Measurements from ENCODE around the gene KRTAP6-3. TPM values are rescaled to one million over a fixed set of nuclear protein-coding genes. Genes with fewer than 3 reads are reported as not detected.

KRTAP6-3 gene
- total RNA-seq, 3 donors from 2014 or later, result not detected

- Histone ChIP-seq H3K4me1 (no peaks in the 10 kb centered on the region), H3K27me3 (no peaks in the 10 kb centered on the region), H3K36me3 (no peaks in the 10 kb centered on the region), H3K9me3 (no peaks in the 10 kb centered on the region), H3K4me3 (no peak overlapping the region), H3K27ac (no peak overlapping the region)
- DNase-seq (ENCODE audit: low spot score in 2 of 2), result no peak
- TF ChIP-seq POLR2AphosphoS5 (IDR thresholded peaks at IDR 0.05) (no peak), POLR2A (IDR thresholded peaks at IDR 0.05) (no peak), CTCF (IDR thresholded peaks at IDR 0.05) (no peak)
- intact Hi-C loops (cut with DNase I; ENCODE audit: low total_unique reads), result loop anchor here (5.0 kb wide), 1 partner anchor 680 kb away; no protein-coding TSS in a partner anchor
Measured at GRCh38 chr21:30612132-30612531, 19.9 kb downstream of the KRTAP6-3 start.

GRCh38 chr21:30613836-30614235 lies 21.6 kb downstream of the KRTAP6-3 start, which contains the start of gene KRTAP6-1:
Gene KRTAP6-1 (minus strand): TSS chr21:30613930. CDS start chr21:30613904, 26 bp downstream.
- Histone ChIP-seq H3K4me3 (no peak within 1 kb of the TSS), H3K9me3 (no peaks in the 10 kb centered on the region), H3K4me1 (no peaks in the 10 kb centered on the region), H3K27me3 (no peaks in the 10 kb centered on the region), H3K36me3 (no peaks in the 10 kb centered on the region), H3K27ac (no peak within 1 kb of the TSS)
- TF ChIP-seq CTCF (IDR thresholded peaks at IDR 0.05), result no peak
- no peak for TF ChIP-seq POLR2AphosphoS5 (IDR thresholded peaks at IDR 0.05)
- TF ChIP-seq POLR2A (IDR thresholded peaks at IDR 0.05), result no peak
- DNase-seq (ENCODE audit: low spot score in 2 of 2), result no peak
- intact Hi-C loops (cut with DNase I; ENCODE audit: low total_unique reads), result loop anchor here (5.0 kb wide), 1 partner anchor 682 kb away; no protein-coding TSS in a partner anchor

DNA sequence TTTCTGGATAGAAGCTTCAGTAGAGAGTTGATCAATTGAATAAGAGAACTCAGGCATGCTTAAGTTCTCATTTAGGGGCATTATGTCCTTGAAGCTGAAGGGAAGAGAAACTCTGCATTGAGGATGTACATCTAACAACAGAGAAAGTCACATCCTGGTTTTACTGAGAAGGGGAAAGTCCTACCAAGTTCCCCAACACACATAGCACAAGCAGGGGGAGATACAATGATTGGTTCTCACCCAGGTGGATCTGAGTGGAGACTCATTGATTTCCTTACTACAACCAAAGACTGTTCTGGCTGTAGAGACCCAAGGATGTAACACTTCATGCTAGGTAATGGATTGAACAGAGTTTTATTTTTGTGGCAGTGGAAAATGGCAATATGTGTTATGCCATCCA lies 23.0 kb downstream of the KRTAP6-3 start:
- H3K27ac ChIP-seq, result no peak overlapping the region
- intact Hi-C loops (cut with DNase I; ENCODE audit: low total_unique reads), result no loop called here
- no peaks in the 10 kb centered on the region for H3K27me3 ChIP-seq
- no peaks in the 10 kb centered on the region for H3K4me1 ChIP-seq
- H3K9me3 ChIP-seq, result no peaks in the 10 kb centered on the region
- TF ChIP-seq POLR2AphosphoS5 (IDR thresholded peaks at IDR 0.05) (no peak), CTCF (IDR thresholded peaks at IDR 0.05) (no peak), POLR2A (IDR thresholded peaks at IDR 0.05) (no peak)
- no peak for DNase-seq (ENCODE audit: low spot score in 2 of 2)
- H3K4me3 ChIP-seq, result no peak overlapping the region
- H3K36me3 ChIP-seq, result no peaks in the 10 kb centered on the region

DNA sequence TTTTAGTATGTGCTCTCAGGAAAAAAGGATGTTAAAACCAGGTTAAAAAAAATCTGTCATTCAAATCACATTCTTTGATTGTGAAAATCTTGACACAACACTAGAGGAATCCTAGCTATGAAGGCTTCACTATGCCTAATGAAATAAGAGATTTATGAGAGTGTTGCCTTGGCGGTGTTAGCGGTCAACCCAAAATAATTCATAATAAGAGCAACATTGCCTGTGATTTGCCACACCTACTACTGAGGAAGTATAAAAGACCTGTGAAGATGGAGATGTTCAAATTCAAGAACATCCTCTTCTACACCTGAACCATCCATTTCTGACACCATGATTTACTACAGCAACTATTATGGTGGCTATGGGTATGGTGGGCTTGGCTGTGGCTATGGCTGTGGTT lies 23.9 kb downstream of the KRTAP6-3 start, which contains the start of gene KRTAP20-1:
TSS of gene KRTAP20-1 (plus strand) at position 301 of the 400 bp plus-strand sequence. CDS start at position 331, 30 bp downstream.
- Histone ChIP-seq H3K27ac (no peak within 1 kb of the TSS), H3K4me3 (no peak within 1 kb of the TSS), H3K36me3 (no peaks in the 10 kb centered on the region), H3K27me3 (no peaks in the 10 kb centered on the region), H3K9me3 (no peaks in the 10 kb centered on the region), H3K4me1 (no peaks in the 10 kb centered on the region)
- no peak for DNase-seq (ENCODE audit: low spot score in 2 of 2)
- intact Hi-C loops (cut with DNase I; ENCODE audit: low total_unique reads), result no loop called here
- no peak for TF ChIP-seq CTCF (IDR thresholded peaks at IDR 0.05)
- TF ChIP-seq POLR2A (IDR thresholded peaks at IDR 0.05), result no peak
- TF ChIP-seq POLR2AphosphoS5 (IDR thresholded peaks at IDR 0.05), result no peak

DNA sequence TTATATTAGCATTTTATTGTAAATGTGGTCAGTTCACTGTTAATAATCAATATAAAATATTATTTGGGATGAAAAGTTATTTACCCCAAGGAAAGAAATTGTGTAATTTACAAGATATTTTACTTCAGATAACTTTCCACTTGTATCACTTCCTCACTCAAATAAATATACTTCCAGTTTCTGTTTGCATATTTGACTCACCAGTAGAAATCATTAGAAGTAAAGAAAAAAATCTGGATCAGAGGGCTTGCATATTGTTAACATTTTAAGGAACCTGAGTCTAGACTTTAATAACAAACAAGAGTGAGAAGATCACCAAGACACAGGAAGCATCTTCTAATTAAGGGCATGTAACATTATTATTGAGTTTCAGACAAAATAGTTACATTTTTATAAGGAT lies 27.8 kb downstream of the KRTAP6-3 start:
- H3K4me1 ChIP-seq, result no peaks in the 10 kb centered on the region
- DNase-seq (ENCODE audit: low spot score in 2 of 2), result no peak
- H3K27me3 ChIP-seq, result no peaks in the 10 kb centered on the region
- TF ChIP-seq POLR2AphosphoS5 (IDR thresholded peaks at IDR 0.05) (no peak), POLR2A (IDR thresholded peaks at IDR 0.05) (no peak), CTCF (IDR thresholded peaks at IDR 0.05) (no peak)
- H3K9me3 ChIP-seq, result peaks cover 0 to 5% of the 10 kb centered on the region in 2 donors
- H3K36me3 ChIP-seq, result no peaks in the 10 kb centered on the region
- H3K27ac ChIP-seq, result no peak overlapping the region
- intact Hi-C loops (cut with DNase I; ENCODE audit: low total_unique reads), result no loop called here
- H3K4me3 ChIP-seq, result no peak overlapping the region
